ENCODE results near the gene LONP2.

LONP2 gene, protein sequence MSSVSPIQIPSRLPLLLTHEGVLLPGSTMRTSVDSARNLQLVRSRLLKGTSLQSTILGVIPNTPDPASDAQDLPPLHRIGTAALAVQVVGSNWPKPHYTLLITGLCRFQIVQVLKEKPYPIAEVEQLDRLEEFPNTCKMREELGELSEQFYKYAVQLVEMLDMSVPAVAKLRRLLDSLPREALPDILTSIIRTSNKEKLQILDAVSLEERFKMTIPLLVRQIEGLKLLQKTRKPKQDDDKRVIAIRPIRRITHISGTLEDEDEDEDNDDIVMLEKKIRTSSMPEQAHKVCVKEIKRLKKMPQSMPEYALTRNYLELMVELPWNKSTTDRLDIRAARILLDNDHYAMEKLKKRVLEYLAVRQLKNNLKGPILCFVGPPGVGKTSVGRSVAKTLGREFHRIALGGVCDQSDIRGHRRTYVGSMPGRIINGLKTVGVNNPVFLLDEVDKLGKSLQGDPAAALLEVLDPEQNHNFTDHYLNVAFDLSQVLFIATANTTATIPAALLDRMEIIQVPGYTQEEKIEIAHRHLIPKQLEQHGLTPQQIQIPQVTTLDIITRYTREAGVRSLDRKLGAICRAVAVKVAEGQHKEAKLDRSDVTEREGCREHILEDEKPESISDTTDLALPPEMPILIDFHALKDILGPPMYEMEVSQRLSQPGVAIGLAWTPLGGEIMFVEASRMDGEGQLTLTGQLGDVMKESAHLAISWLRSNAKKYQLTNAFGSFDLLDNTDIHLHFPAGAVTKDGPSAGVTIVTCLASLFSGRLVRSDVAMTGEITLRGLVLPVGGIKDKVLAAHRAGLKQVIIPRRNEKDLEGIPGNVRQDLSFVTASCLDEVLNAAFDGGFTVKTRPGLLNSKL

DNA sequence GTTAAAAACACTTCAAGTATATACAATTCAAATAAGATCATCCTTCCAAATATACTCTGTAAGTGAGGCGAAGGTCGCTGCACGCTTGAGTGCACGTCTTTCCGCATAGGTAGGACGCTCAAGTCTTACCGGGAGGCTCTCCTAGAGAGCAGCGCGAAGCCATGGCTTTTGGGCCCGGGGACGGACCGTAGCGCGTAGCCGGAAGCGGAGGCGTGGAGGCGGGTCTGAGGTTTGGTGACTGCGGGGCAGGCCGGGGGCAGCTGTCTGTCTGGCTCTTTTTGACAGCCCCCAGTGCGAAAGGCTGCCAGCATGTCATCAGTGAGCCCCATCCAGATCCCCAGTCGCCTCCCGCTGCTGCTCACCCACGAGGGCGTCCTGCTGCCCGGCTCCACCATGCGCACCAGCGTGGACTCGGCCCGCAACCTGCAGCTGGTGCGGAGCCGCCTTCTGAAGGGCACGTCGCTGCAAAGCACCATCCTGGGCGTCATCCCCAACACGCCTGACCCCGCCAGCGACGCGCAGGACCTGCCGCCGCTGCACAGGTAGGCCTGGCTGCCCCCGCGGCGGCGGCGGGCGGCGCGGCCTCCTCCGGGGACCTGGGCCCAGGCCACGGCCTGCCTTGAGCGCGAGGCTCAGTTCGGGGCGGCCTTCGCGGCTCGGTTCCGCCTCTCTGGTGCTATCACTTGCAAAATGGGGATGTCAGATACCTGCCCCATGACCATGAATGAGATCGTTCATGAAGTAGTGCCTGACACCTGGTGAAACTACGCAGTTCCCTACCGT lies at the start of gene LONP2:
TSS of gene LONP2 (plus strand) at position 221 of the 783 bp plus-strand sequence. CDS start at position 310, 89 bp downstream.
- DNase-seq (ENCODE audit: low spot score): peak; percentile 65

DNA sequence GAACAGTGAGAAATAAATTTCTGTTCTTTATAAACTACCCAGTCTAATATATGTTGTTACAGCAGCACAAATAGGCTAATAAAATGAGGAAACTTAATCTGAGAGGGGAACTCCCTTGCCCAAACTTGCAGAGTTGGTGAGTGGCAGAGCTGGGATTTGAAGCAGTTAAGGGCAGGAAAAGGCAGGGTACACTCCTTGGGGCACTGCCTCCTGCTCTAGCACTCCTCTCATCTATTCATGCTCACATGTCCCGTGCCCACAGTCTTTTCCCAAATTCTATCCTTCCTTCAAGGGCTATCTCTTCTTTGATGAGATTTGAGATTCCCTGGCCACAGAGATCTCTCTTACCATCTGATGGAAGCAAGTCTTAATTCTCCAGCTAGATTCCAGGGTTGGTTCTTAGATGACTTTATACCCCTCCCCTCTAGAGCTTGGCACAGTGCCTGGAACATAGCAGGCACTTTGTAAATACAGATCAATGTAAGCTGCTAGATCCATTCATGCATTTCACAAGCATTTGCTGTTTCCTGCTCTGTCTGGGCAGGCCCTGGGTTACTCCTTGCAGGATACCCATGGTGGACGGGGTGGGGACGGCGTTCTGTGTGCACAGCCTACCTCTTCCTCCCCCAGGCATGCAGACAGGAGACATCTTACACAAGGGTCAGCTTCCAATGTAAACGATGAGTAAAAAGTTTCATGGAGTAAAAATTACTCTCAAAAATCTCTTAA lies 49.1 kb upstream of the LONP2 start:
- DNase-seq (ENCODE audit: low spot score): no peak

DNA sequence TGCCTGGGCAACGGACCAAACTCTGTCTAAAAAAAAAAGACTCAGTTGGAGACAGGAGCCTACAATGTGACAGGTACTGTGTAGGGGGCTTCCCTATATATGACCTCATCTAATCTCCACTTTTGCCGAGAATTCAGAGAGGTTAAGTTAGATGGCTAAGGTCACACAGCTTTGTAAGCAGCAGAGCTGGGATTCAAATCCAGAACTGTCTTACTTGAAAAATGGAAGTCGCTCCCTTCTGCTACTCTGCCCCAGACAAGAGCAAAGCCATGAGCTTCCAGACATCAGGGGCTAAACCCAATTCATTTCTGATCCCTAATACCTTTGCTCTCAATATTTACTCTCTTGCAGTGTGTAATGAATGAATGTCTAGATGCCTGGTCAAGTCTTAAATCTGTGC lies 46.8 kb upstream of the LONP2 start:
- DNase-seq (ENCODE audit: low spot score): no peak

DNA sequence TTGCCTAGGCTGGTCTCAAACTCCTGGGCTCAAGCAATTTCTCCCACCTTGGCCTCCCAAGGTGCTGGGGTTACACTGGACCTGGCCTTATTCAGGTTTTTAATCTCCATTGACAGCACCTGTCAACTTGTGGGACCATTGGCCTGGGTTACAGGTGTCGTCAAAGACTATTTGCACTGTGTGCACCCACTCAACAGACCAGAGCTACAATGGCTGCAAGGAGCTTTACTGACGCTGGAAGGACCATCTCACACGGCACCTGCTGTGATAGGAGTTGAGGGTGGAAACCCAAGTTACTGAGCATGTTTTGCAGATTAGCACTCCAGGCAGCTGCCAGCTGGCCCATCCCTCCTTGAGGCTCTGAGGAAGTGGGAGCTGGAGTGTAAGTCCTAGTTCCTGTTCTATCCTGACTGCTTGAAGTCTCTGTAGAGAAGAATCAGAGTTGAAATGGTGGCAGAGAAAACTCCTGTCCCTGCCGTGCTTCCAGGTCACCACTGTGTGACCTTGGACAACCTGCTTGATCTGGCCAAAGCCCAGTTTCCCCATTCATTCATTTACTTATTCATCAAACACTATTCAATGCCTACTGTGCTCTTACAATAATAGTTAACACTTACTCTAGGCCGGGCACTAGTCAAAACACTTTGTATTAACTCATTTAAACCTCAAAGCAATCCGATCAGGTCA lies 42.4 kb upstream of the LONP2 start:
- no peak for DNase-seq (ENCODE audit: low spot score)

DNA sequence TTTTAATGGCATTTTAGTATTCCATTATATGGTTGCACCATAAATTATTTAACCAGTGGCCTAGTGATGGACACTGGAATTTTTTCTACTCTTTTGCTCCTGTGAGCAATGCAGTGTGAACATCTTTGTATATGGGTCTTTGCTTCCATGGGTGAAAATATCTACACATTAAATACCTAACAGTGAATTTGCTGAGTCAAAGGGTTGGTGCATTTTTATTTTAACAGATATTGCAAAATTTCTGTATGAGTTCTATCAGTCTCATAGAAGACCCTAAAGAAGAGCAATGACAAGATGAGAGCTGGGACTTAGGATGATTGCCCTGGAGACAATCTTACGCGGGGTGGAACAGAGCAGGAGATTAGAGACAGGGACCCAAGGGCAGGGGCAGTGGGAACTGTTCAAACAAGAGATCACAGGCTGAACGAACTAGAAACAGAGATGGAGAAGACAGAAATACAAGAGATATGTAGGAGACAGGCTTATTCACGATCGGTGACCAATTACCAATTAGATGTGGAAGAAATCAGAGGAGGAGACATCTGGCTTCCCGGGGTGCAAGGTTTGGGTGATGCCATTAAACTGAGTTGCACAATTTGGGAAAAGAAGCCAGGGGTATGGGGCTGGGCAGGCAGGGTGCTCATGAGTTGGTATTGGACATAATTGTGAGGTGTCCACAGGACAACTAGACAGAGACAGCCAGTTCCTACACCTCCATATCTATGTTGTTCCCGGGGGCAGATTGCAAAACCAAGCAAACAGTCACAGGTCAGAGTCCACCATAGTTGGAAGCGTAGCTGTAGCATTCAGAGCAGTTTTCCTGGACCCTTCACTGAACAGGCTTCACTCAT lies 39.9 kb upstream of the LONP2 start:
- DNase-seq (ENCODE audit: low spot score): no peak

DNA sequence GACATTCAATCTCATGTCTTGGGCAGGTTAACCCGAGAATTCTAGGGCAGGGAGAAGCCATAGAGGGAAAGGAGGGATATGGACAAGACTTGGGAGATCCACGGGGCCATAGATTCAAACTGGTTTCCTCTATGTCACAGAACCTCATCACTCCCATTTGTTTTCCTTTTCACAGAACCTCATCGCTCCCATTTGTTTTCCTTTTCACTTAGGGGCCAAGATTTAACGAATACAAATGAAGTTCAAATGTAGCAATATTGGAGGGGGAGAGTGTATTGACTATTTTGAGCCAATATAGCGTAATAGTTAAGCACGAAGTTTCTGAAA lies 39.3 kb upstream of the LONP2 start:
- no peak for DNase-seq (ENCODE audit: low spot score)

DNA sequence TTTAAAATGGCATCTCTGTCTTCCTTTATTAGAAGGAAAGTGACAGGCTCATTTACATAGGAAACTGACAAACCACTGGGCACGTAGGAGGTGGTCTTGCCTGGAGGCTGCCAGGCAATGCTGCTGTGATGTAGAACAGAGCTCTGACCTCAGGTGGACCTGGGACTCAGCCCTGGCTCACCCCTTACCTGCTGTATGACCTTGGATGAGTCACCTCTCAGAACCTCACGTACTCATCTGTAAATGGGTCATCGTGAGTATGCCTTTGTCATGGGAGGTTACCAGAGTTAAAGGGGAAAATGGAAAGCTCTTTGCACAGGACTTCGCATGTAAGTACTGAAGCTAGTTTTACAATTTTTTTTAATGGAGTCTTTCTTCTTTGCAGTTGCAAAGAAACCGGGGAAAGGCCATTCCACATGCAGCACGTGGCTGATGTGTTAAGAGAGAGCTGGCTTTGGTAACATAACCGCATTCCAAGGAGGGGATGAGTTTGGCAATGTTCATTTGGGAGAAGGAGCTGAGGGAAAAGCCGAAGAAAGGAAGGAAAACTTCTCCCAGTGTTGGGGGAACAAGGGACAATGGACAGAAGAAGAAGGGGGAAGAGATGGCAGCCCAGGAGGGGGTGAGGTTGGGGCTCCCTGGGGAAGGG lies 37.4 kb upstream of the LONP2 start:
- DNase-seq (ENCODE audit: low spot score): no peak

DNA sequence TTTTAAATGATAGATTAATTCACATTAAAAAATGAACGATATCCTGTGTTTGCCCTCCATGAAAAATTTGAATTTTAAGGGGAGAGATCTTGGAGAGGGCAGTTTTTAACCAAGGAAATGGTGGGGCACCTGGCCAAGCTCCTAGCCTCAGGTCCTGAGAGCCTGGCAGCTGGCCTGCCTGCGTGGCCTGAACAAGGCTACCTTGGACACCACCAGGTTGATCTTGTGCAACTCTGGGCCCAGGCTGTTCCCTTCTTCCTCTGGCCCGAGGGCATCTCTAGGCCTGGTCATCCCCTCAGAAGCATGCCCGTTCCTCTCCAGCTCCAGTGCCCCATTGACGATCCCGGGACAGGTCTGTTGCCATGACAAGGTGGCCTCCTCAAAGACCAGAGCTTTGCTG lies 33.4 kb upstream of the LONP2 start:
- no peak for DNase-seq (ENCODE audit: low spot score)

DNA sequence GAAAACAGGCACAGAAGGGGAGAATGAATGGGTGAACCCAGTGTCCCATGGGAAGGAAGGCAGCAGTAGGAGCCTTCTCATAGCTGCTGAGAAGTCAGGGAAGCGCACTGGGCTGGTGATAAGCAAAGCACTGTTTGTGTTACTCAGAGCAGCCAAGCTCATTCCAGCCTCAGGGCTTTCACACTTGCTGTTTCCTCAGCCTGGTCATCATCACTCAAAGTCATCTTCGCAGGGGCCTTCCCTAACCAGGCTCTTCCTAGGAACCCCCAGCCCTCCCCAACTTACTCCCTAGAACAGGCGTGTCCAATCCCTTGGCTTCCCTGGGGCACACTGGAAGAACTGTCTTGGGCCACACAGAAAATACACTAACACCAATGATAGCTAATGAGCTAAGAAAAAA lies 32.1 kb upstream of the LONP2 start:
- peak; percentile 12 for DNase-seq (ENCODE audit: low spot score)

DNA sequence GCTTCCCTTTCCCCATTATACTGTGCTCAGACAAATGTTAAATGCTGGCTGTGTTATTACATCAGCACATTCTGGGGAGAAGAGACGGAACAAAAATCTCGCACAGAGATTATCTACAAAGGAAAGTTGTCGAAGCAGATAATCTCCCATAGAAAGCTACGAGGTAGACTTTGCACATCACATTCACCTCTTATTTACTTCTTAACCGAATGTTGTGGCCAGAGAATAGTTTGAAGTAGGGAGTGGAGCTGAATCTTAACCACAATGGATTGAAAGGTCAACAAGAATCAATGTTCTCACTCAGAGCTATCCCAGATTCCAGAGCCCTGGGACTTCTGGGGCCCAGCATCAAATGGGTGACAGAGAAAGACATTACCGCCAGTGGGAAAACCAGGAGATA lies 28.4 kb upstream of the LONP2 start:
- no peak for DNase-seq (ENCODE audit: low spot score)

DNA sequence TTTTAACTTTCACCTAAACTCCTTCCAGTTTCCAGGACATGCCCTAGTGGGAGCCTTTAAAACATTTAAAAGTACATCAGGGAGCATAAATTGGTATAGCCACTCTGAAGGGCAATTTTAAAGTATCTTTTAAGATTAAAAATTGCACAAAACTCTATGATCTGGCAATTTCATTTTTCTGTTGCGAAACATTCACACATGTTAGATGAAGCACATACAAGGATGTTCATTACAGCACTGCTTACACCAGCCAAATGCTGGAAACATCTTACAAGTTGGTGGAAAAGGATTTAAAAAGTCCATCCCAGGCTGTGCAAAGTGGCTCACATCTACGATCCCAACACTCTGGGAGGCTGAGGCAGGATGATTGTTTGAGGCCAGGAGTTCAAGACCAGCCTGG lies 26.4 kb upstream of the LONP2 start:
- no peak for DNase-seq (ENCODE audit: low spot score)

DNA sequence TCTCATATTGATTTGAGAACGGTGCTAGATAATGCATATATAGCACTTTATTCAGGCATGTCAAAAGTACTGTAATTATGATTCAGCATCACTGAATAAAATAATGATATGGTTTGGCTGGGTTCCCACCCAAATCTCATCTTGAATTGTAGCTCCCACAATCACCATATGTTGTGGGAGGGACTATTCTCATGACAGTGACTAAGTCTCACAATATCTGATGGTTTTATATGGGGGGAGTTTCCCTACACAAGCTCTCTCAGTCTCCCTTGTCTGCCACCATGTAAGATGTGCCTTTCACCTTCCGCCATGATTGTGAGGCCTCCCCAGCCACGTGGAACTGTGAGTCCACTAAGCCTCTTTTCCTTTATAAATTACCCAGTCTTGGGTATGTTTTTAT lies 25.6 kb upstream of the LONP2 start:
- no peak for DNase-seq (ENCODE audit: low spot score)

DNA sequence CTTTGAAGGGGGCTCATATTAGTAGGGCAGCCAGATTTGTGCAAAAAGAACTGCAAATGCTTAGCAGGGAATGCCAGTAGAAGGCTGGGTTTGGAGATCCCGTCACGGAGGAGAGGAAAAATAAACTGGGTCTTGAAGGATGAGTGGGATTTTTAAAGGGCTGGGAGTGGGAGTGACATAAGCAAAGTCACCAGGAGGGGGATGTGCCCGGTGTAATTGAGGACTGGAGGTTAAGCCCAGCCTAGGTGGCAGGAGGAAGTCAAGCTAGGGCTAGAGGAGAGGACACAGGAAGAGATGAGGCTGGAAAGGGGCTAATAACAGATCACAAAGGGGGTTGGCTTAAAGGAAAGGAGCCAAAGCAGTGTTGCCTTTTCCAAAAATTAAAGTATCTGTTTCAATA lies 23.2 kb upstream of the LONP2 start:
- no peak for DNase-seq (ENCODE audit: low spot score)

DNA sequence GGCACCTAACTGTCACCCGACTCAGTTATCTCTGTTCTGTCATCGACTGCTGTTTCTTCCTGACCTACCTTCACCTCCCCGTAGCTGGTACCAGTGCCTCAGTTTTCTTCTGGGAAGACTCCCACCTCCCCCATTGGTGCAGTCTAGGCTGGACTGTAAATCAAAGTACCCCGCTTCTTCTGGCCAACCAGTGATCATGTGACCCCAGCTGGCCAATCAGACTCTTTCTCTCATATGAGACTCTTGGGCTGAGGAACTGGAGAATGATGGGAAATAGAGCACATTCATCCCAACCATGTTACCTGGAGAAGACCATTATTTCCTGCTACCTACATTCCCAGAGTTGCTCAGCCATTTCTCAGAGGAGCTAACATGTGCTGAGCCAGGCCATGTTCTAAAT lies 20.6 kb upstream of the LONP2 start:
- no peak for DNase-seq (ENCODE audit: low spot score)

DNA sequence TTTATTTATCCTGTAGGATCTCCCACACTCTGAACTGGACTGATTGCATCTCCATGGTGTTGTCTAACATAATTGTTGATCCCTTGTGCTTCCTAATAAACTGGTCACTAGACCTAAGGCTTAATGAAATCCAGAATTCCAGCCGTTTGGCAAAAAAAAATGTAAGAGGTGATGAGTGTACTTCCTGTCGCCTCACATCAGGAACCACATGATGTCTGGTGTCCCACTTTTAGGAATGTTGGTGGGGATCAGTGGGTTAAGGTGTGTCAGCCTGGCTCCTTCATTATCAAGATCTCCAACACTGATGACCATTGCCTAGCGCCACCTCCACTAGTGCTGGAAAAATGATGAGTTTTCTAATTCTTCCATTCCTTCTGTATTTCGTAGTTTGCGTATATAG lies 18.6 kb upstream of the LONP2 start:
- no peak for DNase-seq (ENCODE audit: low spot score)

DNA sequence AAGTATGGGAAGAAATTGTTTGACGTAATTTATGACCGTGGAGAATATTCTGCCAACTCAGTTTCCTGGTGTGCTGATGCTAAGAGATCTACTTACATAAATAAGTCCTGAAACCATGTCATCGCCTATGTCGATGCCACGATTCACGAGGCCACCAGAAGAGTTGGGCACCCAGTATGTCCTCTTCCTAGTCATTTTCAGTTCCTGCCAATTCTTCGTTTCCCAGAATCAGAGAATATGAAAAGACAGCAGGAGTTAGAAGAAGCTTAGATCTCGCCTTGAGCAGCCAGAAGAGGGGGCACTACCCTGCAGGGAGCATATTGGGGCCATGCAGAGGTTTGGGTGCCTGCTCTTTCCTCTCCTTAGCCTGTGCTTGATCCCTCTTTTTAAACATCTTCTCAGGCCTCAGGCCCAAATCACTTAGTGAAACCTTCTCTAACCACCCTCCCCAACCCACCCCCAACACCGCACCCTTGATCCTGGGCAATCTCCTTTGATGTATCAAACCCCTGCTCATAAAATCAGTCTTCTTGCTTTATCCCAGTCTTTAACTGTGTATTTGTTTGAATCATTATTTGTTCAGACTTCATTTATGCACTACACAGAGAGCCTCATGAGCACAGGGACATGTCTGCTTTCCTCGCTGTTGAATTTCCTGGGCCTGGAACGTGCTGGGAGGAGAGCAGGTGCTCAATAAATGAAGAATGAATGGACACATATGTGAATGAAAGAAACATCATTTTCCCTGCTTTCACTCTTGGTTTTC lies 12.2 kb upstream of the LONP2 start:
- DNase-seq (ENCODE audit: low spot score): no peak

DNA sequence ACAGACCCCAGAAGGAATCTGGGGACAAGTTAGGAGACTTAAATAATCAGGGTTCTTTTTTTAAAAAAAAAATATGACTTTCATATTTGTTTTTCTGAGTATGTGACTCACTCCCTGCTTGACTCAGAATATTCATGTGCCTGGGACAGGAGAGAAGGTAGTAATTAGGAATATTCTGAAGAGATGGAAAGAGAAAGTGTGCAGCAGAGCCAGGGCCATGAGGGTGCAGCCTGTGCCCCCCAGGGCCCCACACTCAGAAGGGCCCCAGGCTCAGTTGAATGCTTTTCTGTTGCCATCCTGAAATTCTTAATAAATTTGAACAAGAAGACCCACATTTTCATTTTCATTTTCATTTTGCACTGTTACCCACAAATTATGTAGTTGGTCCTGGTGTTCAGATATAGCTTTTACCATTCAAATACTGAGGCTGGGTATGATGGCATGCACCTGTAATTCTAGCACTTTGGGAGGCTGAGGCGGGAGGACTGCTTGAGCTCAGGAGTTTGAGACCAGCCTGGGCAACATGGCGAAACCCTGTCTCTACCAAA lies 11.5 kb upstream of the LONP2 start:
- no peak for DNase-seq (ENCODE audit: low spot score)

DNA sequence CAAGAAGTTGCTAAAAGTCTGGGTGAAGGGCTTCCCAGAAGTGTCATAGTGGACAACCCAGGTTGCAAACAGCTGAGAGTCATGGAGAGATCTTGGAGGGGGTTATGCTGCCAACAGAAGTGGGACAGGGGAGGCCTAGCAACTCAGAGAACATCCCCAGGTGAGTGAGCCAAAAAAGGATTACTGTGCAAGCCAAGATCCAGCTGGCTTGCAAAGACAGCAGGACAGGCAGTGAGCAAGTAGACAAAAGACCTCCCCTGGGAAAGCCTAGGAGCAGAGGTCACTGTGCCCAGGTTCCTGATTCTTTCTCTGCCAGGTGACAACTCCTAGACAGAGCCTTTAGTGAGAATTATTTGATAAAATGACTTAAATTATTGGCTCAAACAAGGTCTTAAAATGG lies 9.5 kb upstream of the LONP2 start:
- DNase-seq (ENCODE audit: low spot score): no peak

DNA sequence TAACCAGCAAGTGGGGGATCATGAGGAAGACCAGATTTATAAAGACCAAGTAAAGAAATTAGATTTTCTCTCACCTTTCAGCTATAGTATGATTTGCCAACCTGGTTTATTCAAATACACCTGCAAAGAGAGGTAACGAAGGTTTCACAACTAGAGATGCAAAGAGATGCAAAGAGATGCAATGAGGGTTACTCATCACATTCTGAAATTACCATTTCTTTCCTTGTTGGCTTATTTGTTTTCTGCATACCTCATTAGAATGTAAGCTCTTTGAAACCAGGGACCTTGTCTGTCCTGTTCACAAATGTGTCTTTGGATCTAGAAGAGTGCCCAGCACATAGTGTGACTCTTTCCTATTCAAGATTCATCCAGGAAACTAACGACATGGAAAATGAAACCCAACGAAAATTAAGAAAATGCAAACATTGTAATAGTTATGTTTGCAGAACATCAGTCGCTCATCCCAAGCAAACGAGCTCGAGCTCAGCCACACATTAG lies 9.0 kb upstream of the LONP2 start:
- no peak for DNase-seq (ENCODE audit: low spot score)

Measured in COLO829 (cell line).